H1 (cell line): ENCODE data around the gene ARHGEF18.

Experiments
- CREB1 ChIP-seq: IDR thresholded peaks from 2 replicates; pipeline ENCODE4 v1.6.1; 2012; ENCODE audit warnings: inconsistent platforms
- EP300 ChIP-seq, 2 experiments: IDR thresholded peaks; 1 replicate in 1 of 2; 2 replicates in 1 of 2; pipeline ENCODE4 v1.6.1; 2011 to 2012; ENCODE audit warnings: low read depth in 2 of 2, low read length in 2 of 2, mild to moderate bottlenecking in 2 of 2, borderline replicate concordance in 1 of 2, inconsistent platforms in 1 of 2, moderate library complexity in 1 of 2
- EZH2 ChIP-seq: fragments of 200-600 bp; sonication (generic); IDR thresholded peaks from 2 replicates; pipeline ENCODE4 v1.7.1; 2012; ENCODE audit warnings: low read depth, mild to moderate bottlenecking, moderate library complexity, low read length, inconsistent platforms; ENCODE audit not compliant: severe bottlenecking
- JUN ChIP-seq: IDR thresholded peaks from 2 replicates; pipeline ENCODE4 v1.6.1; 2011; ENCODE audit warnings: low read depth, mild to moderate bottlenecking, improper control_type of control experiment, low read length
- KDM5A ChIP-seq: fragments of 200-600 bp; IDR thresholded peaks from 2 replicates; pipeline ENCODE4 v1.7.1; 2012; ENCODE audit warnings: mild to moderate bottlenecking, low read length, inconsistent platforms, mixed read lengths
- POLR2A ChIP-seq, 2 experiments: IDR thresholded peaks; 1 replicate in 1 of 2; 2 replicates in 1 of 2; pipeline ENCODE4 v1.6.1; 2011; ENCODE audit warnings: low read depth in 2 of 2, low read length in 2 of 2, mild to moderate bottlenecking in 2 of 2; ENCODE audit errors: control extremely low read depth in 1 of 2
- POLR2AphosphoS5 ChIP-seq: IDR thresholded peaks from 2 replicates; pipeline ENCODE4 v1.6.1; 2011; ENCODE audit warnings: low read depth, low read length
- TAF1 ChIP-seq: IDR thresholded peaks from 2 replicates; pipeline ENCODE4 v1.6.1; 2011; ENCODE audit warnings: mild to moderate bottlenecking, low read depth, low read length
- TF ChIP-seq, protein P1 (sequence below), 3 experiments: IDR thresholded peaks; 1 replicate in 2 of 3; 2 replicates in 1 of 3; pipeline versions ENCODE4 v1.5.1 to v1.6.1; 2011; ENCODE audit warnings: low read length in 3 of 3, mild to moderate bottlenecking in 3 of 3, inconsistent platforms in 2 of 3, low read depth in 1 of 3, moderate library complexity in 1 of 3; ENCODE audit not compliant: insufficient read depth in 1 of 3; ENCODE audit errors: control extremely low read depth in 1 of 3
- TF ChIP-seq, protein P2 (sequence below): IDR thresholded peaks from 2 replicates; pipeline ENCODE4 v1.6.1; 2012; ENCODE audit warnings: inconsistent platforms
- TF ChIP-seq, protein P3 (sequence below): IDR thresholded peaks from 2 replicates; pipeline ENCODE4 v1.6.1; 2011; ENCODE audit warnings: low read depth, mild to moderate bottlenecking, low read length; ENCODE audit not compliant: insufficient read depth
- TF ChIP-seq, protein P4 (sequence below): IDR thresholded peaks from 2 replicates; pipeline ENCODE4 v1.6.1; 2011; ENCODE audit warnings: low read length, improper control_type of control experiment

DNA sequence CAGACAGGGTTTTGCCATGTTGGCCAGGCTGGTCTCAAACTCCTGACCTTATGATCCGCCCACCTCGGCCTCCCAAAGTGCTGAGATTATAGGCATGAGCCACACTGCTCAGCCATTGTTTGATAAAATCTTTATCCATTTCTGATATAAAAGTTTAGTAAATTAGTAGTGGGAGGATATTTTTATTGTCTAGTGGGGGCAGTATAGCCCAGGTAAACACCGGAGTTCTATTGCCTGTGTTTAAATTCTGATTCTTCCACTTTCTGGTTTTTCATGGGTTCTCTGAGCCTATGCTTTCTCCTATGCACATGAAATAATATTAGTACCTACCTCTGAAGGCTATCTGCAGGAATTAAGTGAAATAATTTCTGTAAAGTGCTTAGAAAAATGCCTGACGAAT, 20.1 kb upstream of the ARHGEF18 start:
- TF ChIP-seq EP300 (IDR thresholded peaks at IDR 0.05; ENCODE audit: borderline replicate concordance in 1 of 2, low read depth in 2 of 2, low read length in 2 of 2) (no peak), JUN (no peak), POLR2A (IDR thresholded peaks at IDR 0.05; ENCODE audit: control extremely low read depth in 1 of 2, low read depth in 2 of 2, low read length in 2 of 2) (no peak), TAF1 (no peak), EZH2 (no peak), CREB1 (no peak), POLR2AphosphoS5 (no peak), KDM5A (no peak)
- TF ChIP-seq, protein P1, sequence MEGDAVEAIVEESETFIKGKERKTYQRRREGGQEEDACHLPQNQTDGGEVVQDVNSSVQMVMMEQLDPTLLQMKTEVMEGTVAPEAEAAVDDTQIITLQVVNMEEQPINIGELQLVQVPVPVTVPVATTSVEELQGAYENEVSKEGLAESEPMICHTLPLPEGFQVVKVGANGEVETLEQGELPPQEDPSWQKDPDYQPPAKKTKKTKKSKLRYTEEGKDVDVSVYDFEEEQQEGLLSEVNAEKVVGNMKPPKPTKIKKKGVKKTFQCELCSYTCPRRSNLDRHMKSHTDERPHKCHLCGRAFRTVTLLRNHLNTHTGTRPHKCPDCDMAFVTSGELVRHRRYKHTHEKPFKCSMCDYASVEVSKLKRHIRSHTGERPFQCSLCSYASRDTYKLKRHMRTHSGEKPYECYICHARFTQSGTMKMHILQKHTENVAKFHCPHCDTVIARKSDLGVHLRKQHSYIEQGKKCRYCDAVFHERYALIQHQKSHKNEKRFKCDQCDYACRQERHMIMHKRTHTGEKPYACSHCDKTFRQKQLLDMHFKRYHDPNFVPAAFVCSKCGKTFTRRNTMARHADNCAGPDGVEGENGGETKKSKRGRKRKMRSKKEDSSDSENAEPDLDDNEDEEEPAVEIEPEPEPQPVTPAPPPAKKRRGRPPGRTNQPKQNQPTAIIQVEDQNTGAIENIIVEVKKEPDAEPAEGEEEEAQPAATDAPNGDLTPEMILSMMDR (IDR thresholded peaks at IDR 0.05; ENCODE audit: control extremely low read depth in 1 of 3, insufficient read depth in 1 of 3, low read depth in 1 of 3, low read length in 3 of 3) = no peak
- TF ChIP-seq, protein P2, sequence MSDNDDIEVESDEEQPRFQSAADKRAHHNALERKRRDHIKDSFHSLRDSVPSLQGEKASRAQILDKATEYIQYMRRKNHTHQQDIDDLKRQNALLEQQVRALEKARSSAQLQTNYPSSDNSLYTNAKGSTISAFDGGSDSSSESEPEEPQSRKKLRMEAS = no peak
- TF ChIP-seq, protein P3, sequence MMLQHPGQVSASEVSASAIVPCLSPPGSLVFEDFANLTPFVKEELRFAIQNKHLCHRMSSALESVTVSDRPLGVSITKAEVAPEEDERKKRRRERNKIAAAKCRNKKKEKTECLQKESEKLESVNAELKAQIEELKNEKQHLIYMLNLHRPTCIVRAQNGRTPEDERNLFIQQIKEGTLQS = no peak
- TF ChIP-seq, protein P4, sequence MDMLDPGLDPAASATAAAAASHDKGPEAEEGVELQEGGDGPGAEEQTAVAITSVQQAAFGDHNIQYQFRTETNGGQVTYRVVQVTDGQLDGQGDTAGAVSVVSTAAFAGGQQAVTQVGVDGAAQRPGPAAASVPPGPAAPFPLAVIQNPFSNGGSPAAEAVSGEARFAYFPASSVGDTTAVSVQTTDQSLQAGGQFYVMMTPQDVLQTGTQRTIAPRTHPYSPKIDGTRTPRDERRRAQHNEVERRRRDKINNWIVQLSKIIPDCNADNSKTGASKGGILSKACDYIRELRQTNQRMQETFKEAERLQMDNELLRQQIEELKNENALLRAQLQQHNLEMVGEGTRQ = no peak
